SK-N-SH treated with all-trans-retinoic acid at 6 μM for 48 hours (cell line): Measurements from ENCODE around the gene MNAT1.

Experiments
- CSRNP3 ChIP-seq: fragments of 250-450 bp; sonication (Bioruptor Pico); IDR thresholded peaks from 2 replicates; pipeline ENCODE4 v1.5.1; 2021; ENCODE audit warnings: mild to moderate bottlenecking, moderate library complexity
- PPARA ChIP-seq: fragments of 250-450 bp; sonication (Bioruptor Pico); IDR thresholded peaks from 2 replicates; pipeline ENCODE4 v1.5.0; 2020; ENCODE audit warnings: mild to moderate bottlenecking, borderline replicate concordance

- TF ChIP-seq PPARA (CRISPR knock-in tag): no peak
- TF ChIP-seq CSRNP3 (CRISPR knock-in tag): no peak
Observed at GRCh38 chr14:60986500-60986899, 251.9 kb downstream of the MNAT1 start.
